HepG2 (cell line): ENCODE results near the gene FBXO41. TPM values are rescaled to one million over a fixed set of nuclear protein-coding genes. Genes with fewer than 3 reads are reported as not detected.

Source experiments
- ATAD3A ChIP-seq: sonication (generic); formaldehyde crosslinking; IDR thresholded peaks from 2 replicates; pipeline ENCODE4 v1.4.0; 2020; ENCODE audit warnings: missing genetic modification reagents
- BHLHE40 ChIP-seq: IDR thresholded peaks from 2 replicates; pipeline ENCODE4 v1.6.1; 2011; ENCODE audit warnings: low read length, improper control_type of control experiment
- DMAP1 ChIP-seq: IDR thresholded peaks from 2 replicates; pipeline ENCODE4 v1.6.1; 2016
- FOXK1 ChIP-seq: sonication (generic); formaldehyde crosslinking; IDR thresholded peaks from 2 replicates; pipeline ENCODE4 v1.4.0; 2020; ENCODE audit warnings: low read depth, missing genetic modification reagents, borderline replicate concordance
- GABPA ChIP-seq, 2 experiments: IDR thresholded peaks; 2 replicates each; pipeline ENCODE4 v1.6.1; 2011 to 2016; ENCODE audit warnings: low read depth in 2 of 2, low read length in 1 of 2, missing biosample characterization in 1 of 2, missing genetic modification characterization in 1 of 2
- HNRNPH1 ChIP-seq: fragments of 200-400 bp; formaldehyde crosslinking; optimal IDR thresholded peaks from 2 replicates; pipeline ENCODE3; 2017; ENCODE audit warnings: mild to moderate bottlenecking, low read depth, low read length
- IRF1 ChIP-seq: sonication (generic); formaldehyde crosslinking; IDR thresholded peaks from 2 replicates; pipeline ENCODE4 v1.4.0; 2020; ENCODE audit warnings: low read depth, mild to moderate bottlenecking, missing genetic modification reagents
- JDP2 ChIP-seq: sonication (generic); formaldehyde crosslinking; IDR thresholded peaks from 2 replicates; pipeline ENCODE4 v1.8.1; 2022; ENCODE audit warnings: missing genetic modification reagents, borderline replicate concordance
- KLF11 ChIP-seq: IDR thresholded peaks from 2 replicates; pipeline ENCODE4 v1.6.1; 2016; ENCODE audit warnings: missing compliant biosample characterization
- MTF1 ChIP-seq: sonication (generic); formaldehyde crosslinking; IDR thresholded peaks from 2 replicates; pipeline ENCODE4 v1.5.0; 2020; ENCODE audit warnings: missing genetic modification reagents
- NFATC3 ChIP-seq: sonication (generic); formaldehyde crosslinking; IDR thresholded peaks from 2 replicates; pipeline ENCODE4 v1.5.1; 2020; ENCODE audit warnings: mild to moderate bottlenecking, missing genetic modification reagents
- ONECUT2 ChIP-seq: sonication (generic); formaldehyde crosslinking; IDR thresholded peaks from 2 replicates; pipeline ENCODE4 v1.4.0; 2020; ENCODE audit warnings: missing genetic modification reagents
- PCBP2 ChIP-seq: fragments of 200-400 bp; formaldehyde crosslinking; optimal IDR thresholded peaks from 2 replicates; pipeline ENCODE3; 2018; ENCODE audit warnings: low read length, low read depth; ENCODE audit not compliant: poor library complexity, severe bottlenecking
- PHF21A ChIP-seq: sonication (generic); formaldehyde crosslinking; IDR thresholded peaks from 2 replicates; pipeline ENCODE4 v1.5.0; 2020; ENCODE audit warnings: mild to moderate bottlenecking, missing genetic modification reagents
- SKIL ChIP-seq: sonication (generic); formaldehyde crosslinking; IDR thresholded peaks from 2 replicates; pipeline ENCODE4 v1.8.0; 2022; ENCODE audit warnings: missing genetic modification reagents, mild to moderate bottlenecking, moderate library complexity, borderline replicate concordance
- SOX13 ChIP-seq, 3 experiments: fragments of 450-650 bp in 1 of 3; sonication (generic) in 1 of 3; formaldehyde crosslinking in 1 of 3; IDR thresholded peaks in 2 of 3; conservative IDR thresholded peaks in 1 of 3; 2 replicates each; pipeline versions ENCODE4 v1.5.0 to v1.6.1; 2016 to 2020; ENCODE audit warnings: antibody characterized with exemption in 1 of 3, mild to moderate bottlenecking in 1 of 3, missing compliant biosample characterization in 1 of 3, missing genetic modification reagents in 1 of 3, moderate library complexity in 1 of 3
- ZMAT3 ChIP-seq: sonication (generic); formaldehyde crosslinking; conservative IDR thresholded peaks from 2 replicates; pipeline ENCODE4 v1.7.0; 2021; ENCODE audit warnings: missing genetic modification reagents
- ZNF124 ChIP-seq: sonication (generic); formaldehyde crosslinking; IDR thresholded peaks from 2 replicates; pipeline ENCODE4 v1.4.0; 2020; ENCODE audit warnings: missing genetic modification reagents
- ZNF232 ChIP-seq: sonication (generic); formaldehyde crosslinking; IDR thresholded peaks from 2 replicates; pipeline ENCODE4 v1.4.0; 2020; ENCODE audit warnings: missing genetic modification reagents, borderline replicate concordance
- ZNF350 ChIP-seq: sonication (generic); formaldehyde crosslinking; IDR thresholded peaks from 2 replicates; pipeline ENCODE4 v1.4.0; 2020; ENCODE audit warnings: mild to moderate bottlenecking, low read depth, missing genetic modification reagents, borderline replicate concordance
- ZNF383 ChIP-seq: sonication (generic); formaldehyde crosslinking; IDR thresholded peaks from 2 replicates; pipeline ENCODE4 v1.4.0; 2020; ENCODE audit warnings: missing genetic modification reagents, mild to moderate bottlenecking, borderline replicate concordance
- ZNF552 ChIP-seq: sonication (generic); formaldehyde crosslinking; IDR thresholded peaks from 2 replicates; pipeline ENCODE4 v1.9.0; 2022; ENCODE audit warnings: missing genetic modification reagents, mild to moderate bottlenecking, borderline replicate concordance
- ZNF768 ChIP-seq: sonication (generic); formaldehyde crosslinking; IDR thresholded peaks from 2 replicates; pipeline ENCODE4 v1.4.0; 2020; ENCODE audit warnings: missing genetic modification reagents
- ZNF777 ChIP-seq: sonication (generic); formaldehyde crosslinking; IDR thresholded peaks from 2 replicates; pipeline ENCODE4 v1.4.0; 2020; ENCODE audit warnings: missing genetic modification reagents
- ZZZ3 ChIP-seq: sonication (generic); formaldehyde crosslinking; IDR thresholded peaks from 2 replicates; pipeline ENCODE4 v1.4.0; 2020; ENCODE audit warnings: missing genetic modification reagents, mild to moderate bottlenecking, borderline replicate concordance
- polyA plus RNA-seq, 8 experiments: library from polyadenylated mRNA; depleted of rRNA in 3 of 8; stranded (reverse) in 7 of 8; unstranded in 1 of 8; fragments of >200 nt; fragmentation: Illumina TruSeq in 4 of 8; extraction: Trizol in 4 of 8; gene quantifications; 2 replicates each; pipeline versions ENCODE4 v1.2.1 to v1.2.3, GENCODE V29; 2011 to 2016; ENCODE audit warnings: low read depth in 4 of 8, missing spikeins in 1 of 8, mixed read lengths in 1 of 8; ENCODE audit not compliant: insufficient read depth in 1 of 8
- total RNA-seq, 5 experiments: library from RNA; depleted of rRNA; stranded (reverse); fragments of >200 nt; fragmentation: Illumina TruSeq; extraction: Trizol; gene quantifications; 2 replicates each; pipeline ENCODE4 v1.2.3, GENCODE V29; 2016; ENCODE audit warnings: low read depth in 1 of 5

The FBXO41 gene
- total and polyA plus RNA-seq, 2 of the 13 experiments (the other 11 are each of a cell fraction or from before 2014, with no cell fraction given), result 4.2 to 10.3 TPM

GRCh38 chr2:73214120-73215035 is 69.9 kb downstream of the FBXO41 start, which contains the start of gene SMYD5 (continued):
- TF ChIP-seq IRF1 (CRISPR knock-in tag) (peak; percentile 59; the same call in 1 of the 2 replicates), ZNF124 (CRISPR knock-in tag) (peak; percentile 78; the same call in 1 of the 2 replicates), SOX13 (IDR thresholded peaks at IDR 0.05) (no peak), SOX13 (CRISPR knock-in tag; conservative IDR thresholded peaks at IDR 0.05 in 1 of 2, IDR thresholded peaks at IDR 0.05 in 1 of 2) (peak; percentile 59 to 65; a peak in 2 of 4 replicates), BHLHE40 (peak; percentile 36), ZMAT3 (CRISPR knock-in tag) (no peak), NFATC3 (CRISPR knock-in tag) (0 out of 2 replicates have a peak, but pooled peaks have one; percentile 70), ZZZ3 (peak; percentile 51; the same call in 1 of the 2 replicates), ZNF777 (CRISPR knock-in tag) (peak; percentile 56), ATAD3A (CRISPR knock-in tag) (no peak), PHF21A (CRISPR knock-in tag) (no peak; the same call in 1 of the 2 replicates), ZNF350 (CRISPR knock-in tag) (peak; percentile 87; the same call in 1 of the 2 replicates), ZNF232 (CRISPR knock-in tag) (peak; percentile 84), ZNF552 (CRISPR knock-in tag) (peak; percentile 87), GABPA (IDR thresholded peaks at IDR 0.05; ENCODE audit: low read depth, low read length) (no peak), GABPA (CRISPR knock-in tag; IDR thresholded peaks at IDR 0.05; ENCODE audit: low read depth) (peak; percentile 62; the same call in 1 of the 2 replicates), DMAP1 (peak; percentile 99), MTF1 (CRISPR knock-in tag) (0 out of 2 replicates have a peak, but pooled peaks have one; percentile 15), FOXK1 (CRISPR knock-in tag) (no peak; the same call in 1 of the 2 replicates), ZNF768 (CRISPR knock-in tag) (peak; percentile 68; the same call in 1 of the 2 replicates), ONECUT2 (CRISPR knock-in tag) (no peak), KLF11 (no peak), HNRNPH1 (no peak), PCBP2 (peak; percentile 35), JDP2 (no peak), ZNF383 (CRISPR knock-in tag) (peak; percentile 98; the same call in 1 of the 2 replicates), SKIL (CRISPR knock-in tag) (peak; percentile 26; the same call in 1 of the 2 replicates)
